Stromal cell of bone marrow (primary cell): ENCODE data around the gene BFSP2.
"Not testable (repeated sequence)": the region's sequence is repeated elsewhere in the genome, so short reads cannot be mapped to it uniquely, and the experiment has no call there.

Source experiments
- DNase-seq: peaks from one replicate; pipeline ENCODE4 v3.0.0-alpha.2; 2012; ENCODE audit warnings: low read depth

BFSP2 gene

DNA sequence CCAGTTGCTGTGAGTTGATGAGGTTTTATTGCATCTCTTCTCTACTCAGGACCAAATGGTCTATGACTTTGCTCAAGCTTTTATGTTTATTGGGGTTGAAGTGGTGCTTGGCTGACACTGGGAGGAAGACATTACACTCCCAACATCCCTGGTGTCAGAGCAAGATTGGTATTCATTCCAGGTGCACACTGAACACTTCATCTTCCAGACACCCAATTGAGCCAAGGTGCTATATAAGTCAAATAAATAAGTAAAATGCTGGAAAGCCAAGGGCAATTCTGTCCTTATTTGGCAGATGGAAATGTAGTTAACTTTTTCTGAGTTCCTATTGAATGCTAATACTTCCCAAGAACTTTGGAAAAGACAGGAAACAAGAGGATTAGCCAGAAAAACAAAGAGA lies 120.4 kb downstream of the BFSP2 start:
- DNase-seq, result no peak

DNA sequence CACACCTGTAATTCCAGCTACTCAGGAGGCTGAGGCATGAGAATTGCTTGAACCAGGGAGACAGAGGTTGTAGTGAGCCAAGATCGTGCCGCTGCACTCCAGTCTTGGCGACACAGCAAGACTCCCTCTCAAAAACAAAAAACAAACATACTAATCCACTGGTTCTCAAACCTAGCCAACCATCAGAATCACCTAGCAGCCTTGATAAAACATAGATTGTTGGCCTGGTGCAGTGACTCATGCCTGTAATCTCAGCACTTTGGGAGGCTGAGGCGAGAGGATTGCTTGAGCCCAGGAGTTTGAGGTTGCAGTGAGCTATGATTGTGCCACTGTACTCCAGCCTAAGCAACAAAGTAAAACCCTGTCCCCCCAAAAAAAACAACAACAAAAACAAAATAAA lies 121.1 kb downstream of the BFSP2 start:
- DNase-seq, result not testable (repeated sequence)

DNA sequence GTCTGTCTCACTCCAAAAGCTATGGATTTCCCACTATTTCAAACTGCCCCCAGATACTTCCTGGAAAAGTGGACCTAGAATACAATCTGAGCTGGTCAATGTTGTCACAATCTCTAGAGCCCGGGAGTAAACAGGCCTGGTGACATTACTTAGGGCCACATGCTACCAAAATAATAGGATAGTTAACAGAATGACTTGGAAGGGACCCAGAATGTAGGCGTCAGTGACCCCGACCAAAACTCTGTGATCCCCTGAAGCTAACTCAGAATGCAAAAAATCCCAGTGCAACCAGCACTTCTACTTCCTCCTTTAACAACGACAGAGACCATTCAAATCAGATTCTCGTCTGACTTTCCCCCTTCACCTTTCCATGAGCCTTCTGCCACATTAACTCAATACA lies 122.1 kb downstream of the BFSP2 start:
- no peak for DNase-seq

DNA sequence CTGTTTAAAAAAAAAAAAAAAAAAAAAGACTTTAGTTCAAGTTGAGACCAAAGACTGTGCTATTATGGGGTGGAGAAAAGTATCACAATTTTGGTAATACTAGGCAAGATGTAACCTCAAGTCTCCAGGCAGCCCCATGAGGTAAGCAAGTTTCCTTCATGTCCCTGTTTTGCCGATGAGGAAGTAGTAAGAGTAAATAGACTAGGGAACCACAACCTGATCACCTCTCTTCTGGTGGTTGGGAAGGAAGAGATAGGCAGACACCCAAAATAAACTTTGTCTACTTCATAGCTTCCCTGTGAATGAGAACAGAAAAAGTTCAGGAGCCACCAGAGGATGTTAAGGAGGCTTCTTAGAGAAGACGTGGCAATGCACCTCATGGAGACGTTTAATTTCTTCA lies 123.9 kb downstream of the BFSP2 start:
- not testable (repeated sequence) for DNase-seq
